RWPE1 (cell line): Measurements from ENCODE around the gene MEP1B.

Experiments used
- CTCF ChIA-PET: fragments of 350-600 bp; sonication (Branson Sonifier 250); formaldehyde crosslinking; extraction: SDS; loops from one replicate; lab custom pipeline; 2021; lab: Yijun Ruan, JAX
- POLR2A ChIA-PET: fragments of 400-600 bp; formaldehyde crosslinking; extraction: SDS; loops from one replicate; lab custom pipeline; 2020; ENCODE audit warnings: antibody characterized with exemption; ENCODE audit not compliant: low non-redundant PET; lab: Yijun Ruan, JAX
- DNase-seq: peaks from one replicate; pipeline ENCODE4 v3.0.0; 2012; ENCODE audit warnings: low spot score
- H3K27ac ChIP-seq: fragments of 450-650 bp; 2 replicates; pipeline ENCODE4 v1.5.1; 2017
- CTCF ChIP-seq: fragments of 450-650 bp; conservative IDR thresholded peaks from 2 replicates; pipeline ENCODE4 v1.5.1; 2017; ENCODE audit warnings: low read depth, mild to moderate bottlenecking

The MEP1B gene

GRCh38 chr18:32238635-32239268 is 48.9 kb downstream of the MEP1B start:
- CTCF ChIA-PET = interaction anchor here (0.6 to 0.7 kb wide), 2 partner anchors 13 to 52 kb away, joined by 3 read pairs; no protein-coding TSS in a partner anchor
- TF ChIP-seq CTCF = no peak
- no peak for DNase-seq
- POLR2A ChIA-PET = no interaction called here
- H3K27ac ChIP-seq = no peak overlapping the region

GRCh38 chr18:32242395-32242794 is 52.6 kb downstream of the MEP1B start:
- CTCF ChIA-PET = no interaction called here

GRCh38 chr18:32243358-32243757 is 53.5 kb downstream of the MEP1B start:
- ChIA-PET CTCF (no interaction called here), POLR2A (no interaction called here)
- H3K27ac ChIP-seq = no peak overlapping the region
- no peak for TF ChIP-seq CTCF
- DNase-seq = no peak

More at GRCh38 chr18:32242395-32242794, 52.6 kb downstream of the MEP1B start:
- no peak for DNase-seq
- TF ChIP-seq CTCF = no peak
- no peak overlapping the region for H3K27ac ChIP-seq
- POLR2A ChIA-PET = no interaction called here

- no peak for DNase-seq
- TF ChIP-seq CTCF = no peak
- CTCF ChIA-PET = interaction anchor here (0.6 kb wide), 1 partner anchor 473 kb away, joined by 3 read pairs; no protein-coding TSS in a partner anchor
- H3K27ac ChIP-seq = no peak overlapping the region
- POLR2A ChIA-PET = no interaction called here
Observed at GRCh38 chr18:32244881-32245280, 55.0 kb downstream of the MEP1B start.

- ChIA-PET CTCF (no interaction called here), POLR2A (no interaction called here)
- no peak for TF ChIP-seq CTCF
- no peak overlapping the region for H3K27ac ChIP-seq
- no peak for DNase-seq
Observed at GRCh38 chr18:32249147-32249929, 59.5 kb downstream of the MEP1B start.

- H3K27ac ChIP-seq = no peak overlapping the region
- CTCF ChIA-PET = interaction anchor here (0.6 kb wide), 1 partner anchor 12 kb away, joined by 3 read pairs; no protein-coding TSS in a partner anchor
- TF ChIP-seq CTCF = no peak
- POLR2A ChIA-PET = no interaction called here
- no peak for DNase-seq
Observed at GRCh38 chr18:32251466-32251865, 61.6 kb downstream of the MEP1B start.
